GM19035 (cell line): Measurements from ENCODE around the gene TSPAN4.

Experiments
- ATAC-seq: cut with Tn5 transposase; IDR thresholded peaks from one replicate; pipeline ENCODE4 v1.9.1; 2021; ENCODE audit not compliant: unreplicated experiment

The TSPAN4 gene

DNA sequence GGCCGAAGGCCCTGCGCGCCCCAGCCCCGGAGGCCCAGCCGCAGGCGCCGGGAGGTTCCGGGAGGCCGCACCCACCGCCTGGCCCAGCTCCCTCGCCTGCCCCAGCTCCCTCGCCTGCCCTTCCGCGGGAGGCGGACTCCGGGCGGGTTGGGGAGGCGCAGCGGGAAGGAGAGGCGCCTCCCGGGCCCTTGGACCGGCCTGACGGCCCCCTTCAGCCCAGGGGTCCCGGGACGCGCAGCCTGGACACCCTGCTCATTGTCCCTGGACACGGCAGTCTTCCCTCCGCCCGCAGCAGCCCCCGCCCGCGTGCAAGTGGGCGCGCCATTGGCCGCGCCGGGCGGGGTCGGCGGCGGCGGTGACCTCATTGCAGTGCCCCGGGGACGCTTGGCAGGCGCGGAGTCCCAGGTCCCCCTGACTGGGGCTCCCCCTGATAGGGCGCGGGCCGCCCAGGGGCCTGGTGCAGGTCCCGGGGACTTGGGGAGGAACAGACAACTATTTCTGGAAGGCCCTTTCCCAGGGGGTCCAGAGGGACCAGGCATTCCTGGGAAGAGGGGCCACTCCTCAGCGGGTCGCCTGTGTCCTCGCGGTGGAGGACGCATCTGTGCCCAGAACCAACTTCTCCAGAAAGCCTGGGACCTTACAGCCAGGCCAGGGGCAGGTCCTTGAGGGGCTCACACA is 9.4 kb upstream of the TSPAN4 start:
- ATAC-seq, result peak; percentile 29

DNA sequence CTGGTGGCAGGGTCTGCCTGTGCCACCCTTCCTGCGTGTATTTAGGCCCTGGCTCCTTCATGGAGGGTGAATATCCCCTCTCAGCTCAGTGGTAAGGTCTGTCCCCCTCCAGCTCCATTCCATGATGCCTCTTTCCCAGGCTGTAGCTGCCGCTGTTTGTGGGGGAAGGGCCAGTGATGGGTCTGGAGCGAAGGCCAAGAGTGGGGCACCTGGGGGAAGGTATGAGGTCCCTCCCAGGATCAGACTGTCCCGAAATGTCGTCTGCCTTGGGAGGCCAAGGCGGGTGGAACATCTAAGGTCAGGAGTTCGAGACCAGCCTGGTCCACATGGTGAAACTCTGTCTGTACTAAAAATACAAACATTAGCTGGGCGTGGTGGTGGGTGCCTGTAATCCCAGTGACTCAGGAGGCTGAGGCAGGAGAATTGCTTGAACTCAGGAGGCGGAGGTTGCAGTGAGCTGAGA is 8.8 kb upstream of the TSPAN4 start:
- ATAC-seq, result no peak

- no peak for ATAC-seq
Measured at GRCh38 chr11:834371-835316, 8.0 kb upstream of the TSPAN4 start.

GRCh38 chr11:836274-836673 is 6.4 kb upstream of the TSPAN4 start:
- ATAC-seq, result no peak

GRCh38 chr11:836700-837099 is 6.0 kb upstream of the TSPAN4 start:
- no peak for ATAC-seq

DNA sequence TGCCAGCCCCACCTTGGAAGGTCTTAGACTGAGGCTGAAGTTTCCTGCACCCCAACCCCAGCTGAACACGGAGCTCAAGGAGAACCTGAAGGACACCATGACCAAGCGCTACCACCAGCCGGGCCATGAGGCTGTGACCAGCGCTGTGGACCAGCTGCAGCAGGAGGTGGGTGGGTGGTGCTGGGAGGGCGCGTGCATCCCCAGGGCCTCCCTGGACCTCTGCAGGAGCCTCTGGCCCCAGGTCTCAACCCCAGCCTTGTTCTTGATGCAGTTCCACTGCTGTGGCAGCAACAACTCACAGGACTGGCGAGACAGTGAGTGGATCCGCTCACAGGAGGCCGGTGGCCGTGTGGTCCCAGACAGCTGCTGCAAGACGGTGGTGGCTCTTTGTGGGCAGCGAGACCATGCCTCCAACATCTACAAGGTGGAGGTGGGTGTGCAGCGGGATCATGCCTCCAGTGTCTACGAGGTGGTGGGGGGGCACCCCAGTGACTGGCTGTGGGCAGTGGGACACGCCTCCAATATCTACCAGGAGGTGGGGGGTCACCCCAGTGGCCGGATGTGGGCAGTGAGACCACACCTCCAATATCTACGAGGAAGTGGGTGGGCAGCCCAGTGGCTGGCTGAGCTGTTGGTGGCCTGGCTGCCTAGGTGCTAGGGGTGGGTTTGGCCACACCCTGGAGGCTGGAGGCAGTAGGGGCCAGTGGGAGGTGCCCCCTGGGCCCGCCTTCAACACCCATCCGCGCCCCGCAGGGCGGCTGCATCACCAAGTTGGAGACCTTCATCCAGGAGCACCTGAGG is 5.3 kb upstream of the TSPAN4 start:
- no peak for ATAC-seq

- ATAC-seq, result no peak
Measured at GRCh38 chr11:837990-838307, 4.7 kb upstream of the TSPAN4 start.

GRCh38 chr11:838441-839279 is 4.0 kb upstream of the TSPAN4 start:
- ATAC-seq, result no peak

- no peak for ATAC-seq
Measured at GRCh38 chr11:839280-839623, 3.4 kb upstream of the TSPAN4 start.

DNA sequence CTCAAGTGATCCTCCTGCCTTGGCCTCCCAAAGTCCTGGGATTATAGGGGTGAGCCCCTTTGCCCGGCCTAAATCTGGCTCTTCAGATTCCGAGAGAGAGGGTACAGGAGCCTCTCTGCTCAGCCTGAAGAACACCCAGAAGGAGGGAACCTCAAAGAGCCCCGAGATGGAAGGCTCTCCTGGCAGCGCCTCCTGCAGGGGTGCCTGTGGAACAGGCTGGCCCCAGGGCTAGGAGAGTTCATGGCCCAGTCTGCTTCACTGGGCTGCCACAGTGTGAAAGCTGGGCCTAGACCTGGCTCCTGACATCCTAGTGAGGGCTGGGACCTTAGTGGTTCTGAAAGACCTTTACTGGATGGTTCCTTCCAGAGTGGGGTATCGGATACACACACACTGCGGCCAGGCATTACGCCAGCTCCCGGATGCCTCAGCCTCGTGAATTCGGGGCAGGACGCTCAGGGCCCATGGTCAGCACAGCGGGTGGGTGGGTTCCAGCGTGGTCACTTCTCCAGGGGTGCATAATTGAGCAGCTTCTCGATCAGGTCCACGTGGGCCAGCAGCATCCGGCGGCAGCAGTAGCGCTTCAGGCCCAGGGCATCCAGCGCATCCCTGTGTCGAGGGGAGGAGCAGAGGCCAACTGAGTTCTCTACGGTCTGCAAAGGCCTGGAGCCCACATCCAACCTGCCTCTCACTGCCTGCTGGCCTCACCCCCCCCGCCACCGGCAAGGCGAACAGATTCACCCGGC is 2.6 kb upstream of the TSPAN4 start:
- no peak for ATAC-seq

GRCh38 chr11:841981-842369 is 677 bp upstream of the TSPAN4 start:
- peak; percentile 23 for ATAC-seq

GRCh38 chr11:843086-843734 is 558 bp downstream of the TSPAN4 start:
- ATAC-seq, result peak; percentile 11

DNA sequence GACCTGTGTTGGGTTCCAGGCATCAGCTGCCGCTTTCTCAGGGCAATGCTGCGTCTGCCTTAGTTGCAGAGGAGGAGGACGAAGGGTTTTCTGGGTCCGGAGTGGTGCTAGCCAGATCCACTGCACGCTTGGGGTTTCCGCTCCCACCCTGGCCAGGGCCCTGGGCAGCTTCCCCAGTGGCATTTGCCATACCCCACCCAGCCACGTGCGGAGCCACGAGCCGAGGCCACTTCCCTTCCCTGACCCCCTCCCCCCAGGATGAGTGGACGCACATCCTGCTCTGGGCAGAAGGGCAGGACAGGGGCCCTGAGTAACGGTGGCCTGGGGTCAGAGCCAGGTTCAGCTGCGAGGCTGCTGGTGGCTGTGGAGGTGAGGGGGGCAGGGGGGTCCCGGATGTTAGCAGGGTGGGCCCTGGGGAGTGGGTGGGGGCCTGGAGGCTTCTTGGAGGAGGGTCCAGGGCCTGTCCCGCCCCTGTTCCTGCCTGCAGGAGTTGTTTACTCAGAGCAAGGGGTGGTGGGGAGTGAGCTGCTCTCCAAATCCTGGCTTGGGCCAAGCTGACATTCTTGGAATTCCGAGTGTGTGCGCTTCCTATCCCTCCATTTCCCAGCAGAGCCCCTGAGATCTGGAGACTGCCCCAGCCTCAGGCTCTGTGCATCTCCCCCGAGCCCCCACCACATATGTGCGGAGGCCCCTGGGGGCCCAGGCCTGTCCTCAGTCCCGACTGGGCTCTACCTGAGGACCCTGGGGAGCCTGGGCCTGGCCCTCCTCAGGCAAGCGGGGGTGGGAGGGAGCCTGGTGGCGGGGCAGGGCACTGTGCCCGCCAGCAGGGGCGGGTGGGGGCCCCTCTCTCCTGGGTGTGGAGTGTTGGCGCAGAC is 1.4 kb downstream of the TSPAN4 start:
- no peak for ATAC-seq

DNA sequence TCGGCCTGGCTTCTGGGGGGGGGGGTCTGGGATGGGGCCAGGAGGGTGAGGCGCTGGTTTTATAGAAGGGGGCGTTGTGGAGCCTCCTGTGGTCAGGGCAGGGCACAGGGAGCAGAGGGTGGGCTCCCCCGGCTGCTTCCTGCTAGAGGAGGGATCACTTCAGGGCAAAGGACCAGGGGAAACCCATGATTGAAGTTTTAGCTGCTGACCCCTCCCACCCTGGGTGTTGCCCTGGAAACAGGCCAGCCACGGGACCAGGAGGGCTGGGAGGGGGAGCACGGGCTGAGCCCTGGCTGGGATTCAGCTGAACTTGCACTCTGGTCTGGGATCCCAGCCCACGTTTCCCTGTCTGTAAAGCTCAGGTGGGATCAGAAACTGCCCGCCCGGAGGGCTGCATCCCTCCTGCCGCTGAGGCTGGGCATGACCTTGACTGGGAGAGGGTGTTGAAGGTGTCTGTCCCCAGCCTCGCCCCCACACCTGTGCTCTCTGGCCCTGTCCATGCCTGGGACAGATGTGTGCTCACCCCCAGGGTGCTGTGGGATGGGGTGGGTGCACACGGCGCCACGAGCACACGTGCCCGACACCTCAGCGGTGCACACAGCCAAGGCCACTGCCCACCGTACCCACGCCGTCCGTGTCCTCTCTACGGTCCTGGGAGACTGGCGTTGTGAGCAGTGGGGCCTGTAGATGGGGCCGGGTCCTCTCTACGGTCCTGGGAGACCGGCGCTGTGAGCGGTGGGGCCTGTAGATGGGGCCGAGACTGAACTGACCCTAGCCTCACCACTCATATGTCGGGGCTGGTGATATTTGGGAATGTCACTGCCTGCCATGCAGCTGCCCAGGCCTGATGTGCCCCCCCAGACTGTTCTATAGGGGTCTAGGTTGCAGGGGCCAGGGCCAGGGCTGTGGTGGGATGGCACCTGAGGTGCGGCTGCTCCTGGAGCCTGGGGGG is 2.3 kb downstream of the TSPAN4 start:
- no peak for ATAC-seq

GRCh38 chr11:845872-846495 is 3.3 kb downstream of the TSPAN4 start:
- ATAC-seq, result no peak

DNA sequence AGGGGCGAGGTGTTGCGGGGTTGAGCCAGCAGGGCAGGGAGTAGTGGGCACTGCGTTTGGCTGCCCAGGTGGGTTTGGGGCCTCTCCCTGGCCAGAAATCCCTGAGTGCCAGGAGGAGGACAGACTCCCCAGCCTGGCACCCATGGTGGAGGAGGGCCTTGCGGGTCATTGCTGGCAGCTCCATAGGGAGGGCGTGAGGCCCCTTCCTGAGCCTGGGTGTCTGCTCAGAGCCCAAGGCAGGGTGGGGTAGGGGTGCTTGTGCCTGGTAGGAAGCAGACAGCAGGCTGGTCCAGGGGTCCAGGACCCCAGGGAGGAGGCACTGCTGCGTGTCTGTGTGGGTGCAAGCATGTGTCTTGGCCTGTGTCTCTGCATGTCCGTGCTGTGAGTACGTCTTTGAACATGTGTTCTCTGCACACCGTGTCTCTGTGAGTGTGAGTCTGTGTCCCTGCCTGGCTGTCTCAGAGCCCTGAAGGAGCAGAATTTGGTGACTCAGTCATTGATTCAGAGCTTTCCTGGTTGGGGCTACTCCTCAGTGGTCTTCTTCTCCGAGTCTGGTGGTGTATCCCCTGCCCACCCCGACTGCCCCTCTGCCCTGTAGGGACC is 3.9 kb downstream of the TSPAN4 start:
- ATAC-seq, result no peak

DNA sequence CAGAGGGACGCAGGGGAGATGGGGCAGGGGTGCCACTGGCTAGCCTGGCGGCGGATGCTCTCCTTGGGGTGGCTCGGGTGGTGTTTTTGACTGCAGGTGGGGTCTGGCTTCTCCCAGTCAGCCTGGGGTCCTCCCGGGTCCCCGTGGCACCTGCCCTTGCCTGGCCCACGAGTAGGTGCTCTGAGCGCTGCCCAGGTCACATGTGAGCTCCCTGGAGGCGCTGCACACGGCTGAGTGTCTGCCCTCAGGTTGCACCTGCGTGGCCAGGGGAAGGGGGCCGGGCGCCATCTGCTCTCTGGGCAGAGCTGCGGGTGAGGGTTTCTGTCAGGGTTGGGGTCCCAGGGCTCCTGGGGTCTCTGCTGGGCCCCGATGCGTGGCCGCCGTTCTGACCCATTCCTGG is 5.2 kb downstream of the TSPAN4 start:
- ATAC-seq, result no peak
